Vagina (tissue), 2 donors: ENCODE results near the gene CCDC12. TPM values are rescaled to one million over a fixed set of nuclear protein-coding genes. Genes with fewer than 3 reads are reported as not detected.

Source experiments
- DNase-seq, 2 donors: peaks; one replicate each; pipeline ENCODE4 v3.0.0-alpha.2; 2017; ENCODE audit errors: extremely low spot score in 2 of 2
- H3K27ac ChIP-seq: fragments of 200-600 bp; sonication (generic); one replicate; pipeline ENCODE4 v1.5.1; 2019
- H3K27me3 ChIP-seq: fragments of 200-600 bp; sonication (generic); one replicate; pipeline ENCODE4 v1.5.1; 2019
- H3K36me3 ChIP-seq, 2 donors: fragments of 200-600 bp; sonication (generic); one replicate each; pipeline ENCODE4 v1.5.1; 2017 to 2019
- H3K4me1 ChIP-seq: fragments of 200-600 bp; sonication (generic); one replicate; pipeline ENCODE4 v1.5.1; 2019
- H3K4me3 ChIP-seq, 2 donors: fragments of 200-600 bp; sonication (generic); 1 replicate in 1 of 2; 2 replicates in 1 of 2; pipeline ENCODE4 v1.5.1; 2016 to 2019
- H3K9me3 ChIP-seq: fragments of 200-600 bp; sonication (generic); one replicate; pipeline ENCODE4 v1.5.1; 2019
- CTCF ChIP-seq, 3 experiments: fragments of 450-650 bp in 2 of 3; fragments of 200-600 bp in 1 of 3; sonication (generic) in 1 of 3; IDR thresholded peaks; one replicate each; pipeline ENCODE4 v1.5.1; 2017 to 2019; ENCODE audit warnings: antibody characterized with exemption in 3 of 3, mild to moderate bottlenecking in 2 of 3, moderate library complexity in 2 of 3
- POLR2A ChIP-seq, 2 donors: fragments of 450-650 bp; IDR thresholded peaks; one replicate each; pipeline ENCODE4 v1.6.1; 2017; ENCODE audit warnings: antibody characterized with exemption in 2 of 2, mild to moderate bottlenecking in 2 of 2, moderate library complexity in 2 of 2
- POLR2AphosphoS5 ChIP-seq, 2 donors: sonication (generic); formaldehyde crosslinking; IDR thresholded peaks; one replicate each; pipeline ENCODE4 v1.9.0; 2017; ENCODE audit warnings: antibody characterized with exemption in 2 of 2, mild to moderate bottlenecking in 2 of 2, low read depth in 1 of 2; ENCODE audit not compliant: insufficient read depth in 1 of 2
- intact Hi-C: fragments of 100-400 bp; cut with DNase I; formaldehyde crosslinking; loops from one replicate; pipeline ENCODE4 v1.15.1; 2023
- total RNA-seq: library from RNA; depleted of rRNA; stranded (reverse); fragments of >200 nt; gene quantifications from one replicate; pipeline ENCODE4 v1.2.3, GENCODE V29; 2016

The CCDC12 gene
- total RNA-seq, 1 donor from 2014 or later, result 55.5 TPM

GRCh38 chr3:46904303-46905212, 72.0 kb downstream of the CCDC12 start:
- no peak overlapping the region for H3K27ac ChIP-seq
- intact Hi-C loops, result loop anchor here (5.0 kb wide), 1 partner anchor 37 kb away; no protein-coding TSS in a partner anchor

GRCh38 chr3:46903341-46904302, 72.9 kb downstream of the CCDC12 start:
- H3K4me1 ChIP-seq, result peaks cover 19% of the 10 kb centered on the region
- no peak overlapping the region for H3K27ac ChIP-seq
- H3K27me3 ChIP-seq, result no peaks in the 10 kb centered on the region
- no peak for DNase-seq
- intact Hi-C loops, result no loop called here
- no peaks in the 10 kb centered on the region for H3K9me3 ChIP-seq
- no peak overlapping the region for H3K4me3 ChIP-seq
- no peak for TF ChIP-seq POLR2A (IDR thresholded peaks at IDR 0.05)
- TF ChIP-seq POLR2AphosphoS5 (IDR thresholded peaks at IDR 0.05; ENCODE audit: insufficient read depth in 1 of 2, low read depth in 1 of 2), result no peak
- TF ChIP-seq CTCF (IDR thresholded peaks at IDR 0.05), result no peak
- H3K36me3 ChIP-seq, result no peaks in the 10 kb centered on the region

More at GRCh38 chr3:46904303-46905212, 72.0 kb downstream of the CCDC12 start:
- TF ChIP-seq POLR2A (IDR thresholded peaks at IDR 0.05) (no peak), CTCF (IDR thresholded peaks at IDR 0.05) (no peak), POLR2AphosphoS5 (IDR thresholded peaks at IDR 0.05; ENCODE audit: insufficient read depth in 1 of 2, low read depth in 1 of 2) (no peak)
- Histone ChIP-seq H3K4me1 (peaks cover 20% of the 10 kb centered on the region), H3K4me3 (no peak overlapping the region), H3K36me3 (no peaks in the 10 kb centered on the region), H3K9me3 (no peaks in the 10 kb centered on the region), H3K27me3 (no peaks in the 10 kb centered on the region)
- no peak for DNase-seq

- DNase-seq, result no peak
- no peak overlapping the region for H3K4me3 ChIP-seq
- H3K27me3 ChIP-seq, result no peaks in the 10 kb centered on the region
- no peaks in the 10 kb centered on the region for H3K36me3 ChIP-seq
- H3K4me1 ChIP-seq, result peaks cover 23% of the 10 kb centered on the region
- TF ChIP-seq CTCF (IDR thresholded peaks at IDR 0.05), result no peak
- H3K27ac ChIP-seq, result no peak overlapping the region
- intact Hi-C loops, result no loop called here
- H3K9me3 ChIP-seq, result no peaks in the 10 kb centered on the region
Measured at GRCh38 chr3:46902188-46902631, 74.3 kb downstream of the CCDC12 start.

- Histone ChIP-seq H3K27me3 (no peaks in the 10 kb centered on the region), H3K4me3 (no peak overlapping the region), H3K36me3 (no peaks in the 10 kb centered on the region), H3K27ac (no peak overlapping the region), H3K4me1 (peaks cover 23% of the 10 kb centered on the region), H3K9me3 (no peaks in the 10 kb centered on the region)
- TF ChIP-seq POLR2A (IDR thresholded peaks at IDR 0.05) (no peak), POLR2AphosphoS5 (IDR thresholded peaks at IDR 0.05; ENCODE audit: insufficient read depth in 1 of 2, low read depth in 1 of 2) (no peak), CTCF (IDR thresholded peaks at IDR 0.05) (no peak)
- intact Hi-C loops, result no loop called here
- DNase-seq, result no peak
Measured at GRCh38 chr3:46901591-46902187, 74.9 kb downstream of the CCDC12 start.
